HEK293T (cell line): ENCODE measurements around the gene BEAN1.

ENCODE experiments used
- ARNT ChIP-seq: fragments of 450-650 bp; IDR thresholded peaks from 2 replicates; pipeline ENCODE4 v1.6.1; 2017; ENCODE audit warnings: mild to moderate bottlenecking
- CTBP1 ChIP-seq: fragments of 450-650 bp; IDR thresholded peaks from 2 replicates; pipeline ENCODE4 v1.6.1; 2016; ENCODE audit warnings: borderline replicate concordance
- SUZ12 ChIP-seq: fragments of 450-650 bp; IDR thresholded peaks from 2 replicates; pipeline ENCODE4 v1.6.1; 2016; ENCODE audit warnings: mild to moderate bottlenecking
- ZNF384 ChIP-seq: fragments of 450-650 bp; IDR thresholded peaks from 2 replicates; pipeline ENCODE4 v1.6.1; 2016

- TF ChIP-seq CTBP1: no peak
- no peak for TF ChIP-seq ARNT
- TF ChIP-seq SUZ12: no peak
- TF ChIP-seq ZNF384: no peak
These were observed 50.0 kb downstream of the BEAN1 start for GRCh38 chr16:66477028-66477515.
